Mesothelial cell of epicardium (in vitro differentiated cells): ENCODE results near the gene EHD4. TPM values are rescaled to one million over a fixed set of nuclear protein-coding genes. Genes with fewer than 3 reads are reported as not detected.

Experiments used
- DNase-seq, 2 experiments: peaks; one replicate each; pipeline ENCODE4 v3.0.0; 2021; ENCODE audit warnings: low spot score in 2 of 2; ENCODE audit not compliant: unreplicated experiment in 2 of 2
- H3K27ac Mint-ChIP-seq: 2 replicates; pipeline ENCODE4 v1.8.0; 2021; ENCODE audit warnings: mixed read lengths
- H3K27me3 Mint-ChIP-seq: 2 replicates; pipeline ENCODE4 v1.8.0; 2021; ENCODE audit warnings: low read depth, mixed read lengths
- H3K36me3 Mint-ChIP-seq: 2 replicates; pipeline ENCODE4 v1.8.0; 2021; ENCODE audit warnings: mixed read lengths
- H3K4me1 Mint-ChIP-seq: 2 replicates; pipeline ENCODE4 v1.8.0; 2021; ENCODE audit warnings: mixed read lengths
- H3K4me3 Mint-ChIP-seq: 2 replicates; pipeline ENCODE4 v1.8.0; 2021; ENCODE audit warnings: mild to moderate bottlenecking, moderate library complexity, mixed read lengths
- H3K9me3 Mint-ChIP-seq: 2 replicates; pipeline ENCODE4 v1.8.0; 2021; ENCODE audit warnings: mixed read lengths
- total RNA-seq: library from RNA; stranded (reverse); gene quantifications from 3 replicates; pipeline ENCODE4 v1.2.1, GENCODE V29; 2021
- TF ChIP-seq, protein P1 (sequence below): fragments of 200-600 bp; sonication (generic); IDR thresholded peaks from one replicate; pipeline ENCODE4 v1.5.0; 2021; ENCODE audit warnings: antibody characterized with exemption; ENCODE audit not compliant: unreplicated experiment

Gene EHD4
- total RNA-seq, 1 donor from 2014 or later, result 16.1 TPM

DNA sequence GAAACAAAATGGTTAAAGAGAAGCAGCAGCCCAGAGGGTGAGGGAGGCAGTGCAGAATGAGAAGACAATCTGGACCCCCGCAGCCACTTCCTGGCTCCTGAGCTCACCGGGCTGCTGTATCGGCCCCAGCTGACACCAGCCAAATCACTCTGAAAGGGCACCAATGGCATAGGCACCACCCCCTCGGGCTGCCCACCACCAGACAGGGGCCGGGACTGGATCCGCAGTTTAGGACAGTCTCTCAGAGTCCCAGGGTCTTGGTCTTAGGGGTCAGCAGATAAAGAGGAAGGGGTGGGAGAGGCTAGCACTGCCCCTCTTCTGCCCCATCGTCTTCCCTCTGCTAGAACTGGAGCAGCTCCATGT lies 17.9 kb upstream of the EHD4 start:
- TF ChIP-seq, protein P1, sequence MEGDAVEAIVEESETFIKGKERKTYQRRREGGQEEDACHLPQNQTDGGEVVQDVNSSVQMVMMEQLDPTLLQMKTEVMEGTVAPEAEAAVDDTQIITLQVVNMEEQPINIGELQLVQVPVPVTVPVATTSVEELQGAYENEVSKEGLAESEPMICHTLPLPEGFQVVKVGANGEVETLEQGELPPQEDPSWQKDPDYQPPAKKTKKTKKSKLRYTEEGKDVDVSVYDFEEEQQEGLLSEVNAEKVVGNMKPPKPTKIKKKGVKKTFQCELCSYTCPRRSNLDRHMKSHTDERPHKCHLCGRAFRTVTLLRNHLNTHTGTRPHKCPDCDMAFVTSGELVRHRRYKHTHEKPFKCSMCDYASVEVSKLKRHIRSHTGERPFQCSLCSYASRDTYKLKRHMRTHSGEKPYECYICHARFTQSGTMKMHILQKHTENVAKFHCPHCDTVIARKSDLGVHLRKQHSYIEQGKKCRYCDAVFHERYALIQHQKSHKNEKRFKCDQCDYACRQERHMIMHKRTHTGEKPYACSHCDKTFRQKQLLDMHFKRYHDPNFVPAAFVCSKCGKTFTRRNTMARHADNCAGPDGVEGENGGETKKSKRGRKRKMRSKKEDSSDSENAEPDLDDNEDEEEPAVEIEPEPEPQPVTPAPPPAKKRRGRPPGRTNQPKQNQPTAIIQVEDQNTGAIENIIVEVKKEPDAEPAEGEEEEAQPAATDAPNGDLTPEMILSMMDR, result no peak

DNA sequence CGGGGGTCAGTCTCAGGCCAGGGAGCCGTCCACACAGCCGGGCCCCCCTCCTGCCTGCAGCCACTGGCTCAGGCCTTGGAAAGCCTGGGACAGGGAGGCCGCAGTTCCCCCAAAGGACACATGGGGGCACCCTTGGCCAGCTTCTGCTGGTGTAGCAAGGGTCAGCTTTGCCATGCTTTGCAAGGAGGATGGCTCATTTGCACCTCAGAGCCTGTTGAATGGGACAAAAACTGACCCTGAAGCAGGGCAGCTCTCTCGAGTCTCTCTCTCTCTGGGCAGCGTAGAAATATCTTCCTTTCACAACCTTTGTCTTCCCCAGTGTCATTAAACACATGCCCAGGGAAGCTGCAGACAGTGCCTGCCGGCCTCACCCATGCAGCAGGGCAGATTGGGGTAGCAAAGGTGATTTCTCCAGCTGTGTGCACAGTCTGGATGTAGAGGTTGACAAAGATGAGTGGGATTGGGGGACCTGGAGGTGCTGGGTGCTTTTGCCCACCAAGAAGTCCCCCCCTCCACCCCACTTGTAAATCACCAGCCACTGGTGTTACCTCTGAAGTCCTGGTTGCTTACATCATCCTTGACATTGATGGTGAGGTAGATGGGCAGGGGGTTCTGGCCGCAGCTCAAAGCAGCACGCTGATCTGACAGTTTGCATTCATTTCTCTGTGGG lies 17.4 kb upstream of the EHD4 start:
- DNase-seq, result peak; percentile 63 to 96
- H3K27ac Mint-ChIP-seq, result no peak overlapping the region
- H3K36me3 Mint-ChIP-seq, result no peaks in the 10 kb centered on the region
- H3K4me1 Mint-ChIP-seq, result no peaks in the 10 kb centered on the region
- no peak overlapping the region for H3K4me3 Mint-ChIP-seq
- TF ChIP-seq, protein P1, result peak; percentile 86
- peaks cover 14% of the 10 kb centered on the region for H3K27me3 Mint-ChIP-seq
- no peaks in the 10 kb centered on the region for H3K9me3 Mint-ChIP-seq

More for the DNA sequence above, 17.9 kb upstream of the EHD4 start:
- Mint-ChIP-seq H3K4me3 (no peak overlapping the region), H3K27ac (no peak overlapping the region), H3K27me3 (peaks cover 14% of the 10 kb centered on the region), H3K4me1 (no peaks in the 10 kb centered on the region), H3K36me3 (no peaks in the 10 kb centered on the region), H3K9me3 (no peaks in the 10 kb centered on the region)
- no peak for DNase-seq

DNA sequence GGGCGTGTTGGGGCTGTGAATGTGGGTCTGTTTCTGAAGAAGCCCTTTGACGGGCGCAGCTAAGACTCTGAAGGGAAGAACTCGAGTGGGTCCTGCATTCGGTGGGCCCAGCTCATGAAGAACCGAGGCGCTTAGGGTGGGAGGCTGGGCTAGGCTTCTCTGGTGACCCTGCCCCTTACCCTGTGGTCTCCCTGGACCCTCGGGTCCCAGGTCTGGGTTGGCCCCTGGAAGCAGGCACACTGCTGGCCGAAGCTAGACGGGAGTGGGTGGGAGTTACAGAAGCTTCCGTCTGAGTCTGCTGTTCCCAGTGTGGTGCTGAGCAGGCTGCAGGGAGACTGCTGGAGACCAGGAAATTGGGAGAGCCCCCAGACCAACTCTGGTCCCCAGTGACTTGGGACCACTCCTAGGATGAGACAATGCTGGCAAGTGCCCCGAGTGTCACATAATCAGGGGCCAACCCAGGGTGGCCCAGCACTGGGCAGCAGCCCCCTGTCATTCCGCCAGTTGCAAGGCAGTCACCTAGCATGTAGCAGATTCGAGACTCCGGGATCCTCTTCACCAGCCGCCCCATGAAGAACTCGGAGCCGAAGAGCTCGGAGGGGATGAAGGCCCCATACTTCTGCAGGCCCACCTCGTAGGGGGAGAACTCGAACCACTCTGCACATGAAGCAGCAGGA lies 16.7 kb upstream of the EHD4 start:
- Mint-ChIP-seq H3K4me3 (no peak overlapping the region), H3K27me3 (peaks cover 14% of the 10 kb centered on the region), H3K36me3 (no peaks in the 10 kb centered on the region), H3K27ac (no peak overlapping the region), H3K9me3 (no peaks in the 10 kb centered on the region), H3K4me1 (no peaks in the 10 kb centered on the region)
- TF ChIP-seq, protein P1, result no peak
- no peak for DNase-seq

DNA sequence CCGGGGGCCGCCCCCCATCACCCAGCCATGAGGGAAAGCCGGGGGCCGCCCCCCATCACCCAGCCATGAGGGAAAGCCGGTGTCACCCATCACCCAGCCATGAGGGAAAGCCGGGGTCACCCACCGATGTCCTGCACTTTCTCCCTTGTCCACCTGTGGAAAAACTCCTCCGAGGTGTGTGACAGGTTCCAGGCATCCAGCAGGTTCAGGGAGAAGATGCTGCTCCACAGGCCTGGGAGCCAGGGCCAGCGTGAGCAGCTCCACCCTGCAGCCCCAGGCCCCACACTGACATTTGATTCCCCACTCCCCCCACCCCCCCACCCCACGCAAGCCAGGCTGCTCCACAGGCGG lies 15.5 kb upstream of the EHD4 start:
- no peak for DNase-seq
- Mint-ChIP-seq H3K4me1 (no peaks in the 10 kb centered on the region), H3K27me3 (peaks cover 14% of the 10 kb centered on the region), H3K27ac (no peak overlapping the region), H3K36me3 (no peaks in the 10 kb centered on the region), H3K9me3 (no peaks in the 10 kb centered on the region), H3K4me3 (no peak overlapping the region)
- TF ChIP-seq, protein P1, result no peak

DNA sequence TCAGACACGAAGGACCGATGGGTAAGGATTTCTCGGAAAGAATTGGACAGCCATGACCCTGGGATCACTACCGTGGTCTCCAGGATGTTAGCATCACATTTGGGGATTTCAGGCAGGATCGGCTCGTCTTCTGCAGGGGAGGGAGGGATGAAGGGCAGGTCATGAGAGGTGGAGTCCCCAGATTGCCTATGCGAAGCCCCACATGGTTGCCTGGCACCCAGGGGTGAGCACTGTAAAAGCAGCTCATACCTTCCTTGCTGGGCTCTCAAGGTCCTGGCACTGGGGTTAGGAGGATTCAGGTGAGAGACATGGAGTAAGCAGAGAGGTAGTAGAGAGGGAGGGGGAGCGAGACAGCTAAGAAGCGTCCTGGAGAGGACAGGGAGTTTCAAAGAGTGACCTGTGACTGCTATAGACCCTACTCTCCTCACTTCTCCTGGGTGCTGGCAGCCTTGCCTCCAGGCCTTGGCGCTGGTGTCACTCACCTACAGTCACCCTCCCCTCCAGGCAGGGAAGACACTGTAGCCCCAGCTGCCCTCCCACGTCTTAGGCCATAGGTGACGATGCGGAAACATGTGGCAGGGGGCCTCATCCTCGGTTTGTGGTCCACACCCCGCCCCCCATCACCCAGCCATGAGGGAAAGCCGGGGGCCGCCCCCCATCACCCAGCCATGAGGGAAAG lies 15.0 kb upstream of the EHD4 start:
- peaks cover 14% of the 10 kb centered on the region for H3K27me3 Mint-ChIP-seq
- no peak for DNase-seq
- H3K4me1 Mint-ChIP-seq, result no peaks in the 10 kb centered on the region
- no peak overlapping the region for H3K4me3 Mint-ChIP-seq
- no peak overlapping the region for H3K27ac Mint-ChIP-seq
- no peaks in the 10 kb centered on the region for H3K9me3 Mint-ChIP-seq
- H3K36me3 Mint-ChIP-seq, result no peaks in the 10 kb centered on the region
- TF ChIP-seq, protein P1, result no peak
